Stimulated activated CD4-positive, alpha-beta T cell treated with anti-CD3 and anti-CD28 coated beads, Interleukin-1b, Interleukin-23, amount 100 ng/mL, for 48 hours (primary cell): ENCODE data around the gene BAIAP2.
"Not testable (repeated sequence)": the region's sequence is repeated elsewhere in the genome, so short reads cannot be mapped to it uniquely, and the experiment has no call there.

Source experiments
- DNase-seq: peaks from one replicate; pipeline ENCODE4 v3.0.0-alpha.2; 2020

Gene BAIAP2

DNA sequence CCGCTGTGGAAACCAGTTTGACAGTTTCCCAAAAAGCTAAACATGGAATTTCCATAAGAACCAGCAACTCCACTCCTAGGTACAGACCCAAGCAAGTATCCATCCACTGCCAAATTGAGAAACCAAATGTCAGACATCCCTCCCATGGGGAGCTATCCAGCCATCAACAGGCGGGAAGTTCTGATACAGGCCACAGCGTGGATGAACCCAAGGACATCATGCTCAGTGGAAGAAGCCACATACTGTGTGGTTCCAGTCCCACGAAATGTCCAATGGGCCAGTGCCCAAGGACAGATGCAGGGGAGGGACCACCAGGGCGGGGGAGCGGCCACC, 12.6 kb upstream of the BAIAP2 start:
- no peak for DNase-seq

DNA sequence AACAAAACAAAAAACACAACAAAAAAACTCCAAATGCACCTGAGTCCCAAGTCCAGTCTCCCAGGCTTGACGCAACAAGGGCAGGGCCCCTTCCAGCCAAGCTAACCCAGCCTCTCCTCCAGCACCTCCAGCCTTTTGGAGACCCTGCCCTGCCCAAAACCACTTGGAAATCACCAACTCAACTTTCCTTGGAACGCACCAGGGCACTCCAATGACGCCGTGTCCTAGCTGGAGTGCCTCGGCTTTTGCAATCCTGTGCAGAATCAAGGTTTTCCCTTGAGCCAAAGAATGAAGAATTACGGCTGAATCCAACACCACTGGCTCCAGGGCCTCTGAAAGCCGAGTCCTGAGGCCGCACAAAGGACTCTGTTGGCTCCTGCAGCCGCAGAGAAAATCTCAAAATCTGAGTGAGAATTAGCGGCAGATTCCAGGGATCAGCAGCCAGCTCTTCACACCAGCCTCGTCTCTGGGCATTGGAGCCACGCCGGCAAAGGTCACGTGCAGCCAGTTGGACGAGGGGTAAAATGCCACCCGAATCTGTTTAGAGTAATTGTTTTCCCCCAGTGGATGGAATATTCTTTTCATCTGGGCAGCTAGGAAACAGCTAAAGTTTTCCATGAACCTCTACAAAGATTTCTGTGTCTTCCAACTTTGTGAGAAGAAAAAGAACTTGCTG, 9.7 kb upstream of the BAIAP2 start:
- no peak for DNase-seq

DNA sequence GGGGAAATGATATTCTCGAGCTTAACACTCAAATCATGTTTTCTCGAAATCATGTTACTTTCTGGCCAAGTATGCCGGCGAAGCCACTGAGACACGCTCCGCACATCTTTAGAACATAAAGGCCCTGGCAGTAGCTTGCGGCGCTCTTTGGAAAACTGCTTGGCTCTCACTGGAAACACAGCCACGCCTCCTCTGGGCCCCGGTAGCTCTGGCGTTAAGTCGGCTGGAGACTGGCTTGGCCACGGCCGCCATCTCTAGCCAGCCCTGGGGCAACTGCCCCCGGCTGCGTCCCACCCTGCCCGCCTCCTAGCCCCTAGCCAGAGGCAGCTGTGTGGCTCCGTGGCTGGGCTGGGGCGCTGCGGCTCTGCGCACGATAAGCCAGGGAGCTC, 9.2 kb upstream of the BAIAP2 start:
- DNase-seq = no peak

DNA sequence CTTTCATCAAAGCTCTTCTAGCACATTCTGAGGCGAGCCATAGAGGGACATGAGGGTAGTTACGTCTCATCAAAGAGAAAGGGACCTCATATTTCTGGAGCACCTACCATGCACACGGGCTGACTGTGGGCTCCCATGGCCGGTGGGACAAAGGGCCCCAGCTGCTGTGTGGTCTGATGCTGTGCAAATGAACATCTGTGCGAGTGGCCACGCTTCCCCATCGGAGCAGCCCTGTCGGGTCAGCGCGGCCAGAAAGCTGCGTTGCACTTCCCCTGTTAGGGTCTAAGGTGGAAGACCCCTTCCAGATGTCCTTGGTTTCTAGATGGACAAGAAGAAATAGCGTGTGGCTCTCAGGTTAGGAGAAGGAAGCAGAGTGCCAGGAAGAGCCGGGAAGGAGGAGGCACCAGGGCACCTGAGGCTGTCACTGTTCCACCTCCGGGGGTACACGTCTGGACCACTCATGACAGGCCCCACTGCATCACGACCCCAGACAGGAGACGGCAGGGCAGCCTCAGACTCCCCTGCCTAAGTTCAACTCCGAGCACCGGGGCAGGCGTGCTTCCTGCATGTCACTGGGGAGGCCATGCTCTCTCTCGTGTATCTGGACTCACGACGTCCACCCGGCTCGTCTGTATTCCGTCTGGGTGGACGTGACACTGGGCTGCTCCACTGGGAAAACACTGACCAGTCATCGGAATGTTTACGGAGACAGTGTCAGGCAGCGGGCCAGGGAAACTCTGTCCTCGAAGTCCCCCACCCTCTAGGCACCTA, 8.5 kb upstream of the BAIAP2 start:
- DNase-seq = no peak

DNA sequence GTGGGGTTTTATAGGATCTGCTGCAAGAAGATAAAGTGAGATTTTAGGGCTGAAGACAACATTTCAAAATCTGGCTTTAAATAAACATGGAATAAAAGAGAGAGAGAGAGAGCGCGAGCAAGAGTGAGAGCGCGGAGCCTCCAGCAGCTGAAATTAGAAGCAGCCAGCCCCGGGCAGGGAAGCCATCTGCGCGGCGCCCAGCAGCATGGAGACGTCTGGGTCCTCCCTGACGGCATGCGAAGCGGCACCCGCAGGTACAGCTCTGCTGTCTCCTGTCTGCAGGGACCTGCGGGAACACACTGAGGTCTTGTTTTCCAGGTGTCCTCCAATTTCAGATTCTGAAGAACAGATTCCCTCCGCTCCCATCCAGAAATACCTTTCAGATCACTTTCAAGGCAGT, 7.9 kb upstream of the BAIAP2 start:
- DNase-seq = no peak

DNA sequence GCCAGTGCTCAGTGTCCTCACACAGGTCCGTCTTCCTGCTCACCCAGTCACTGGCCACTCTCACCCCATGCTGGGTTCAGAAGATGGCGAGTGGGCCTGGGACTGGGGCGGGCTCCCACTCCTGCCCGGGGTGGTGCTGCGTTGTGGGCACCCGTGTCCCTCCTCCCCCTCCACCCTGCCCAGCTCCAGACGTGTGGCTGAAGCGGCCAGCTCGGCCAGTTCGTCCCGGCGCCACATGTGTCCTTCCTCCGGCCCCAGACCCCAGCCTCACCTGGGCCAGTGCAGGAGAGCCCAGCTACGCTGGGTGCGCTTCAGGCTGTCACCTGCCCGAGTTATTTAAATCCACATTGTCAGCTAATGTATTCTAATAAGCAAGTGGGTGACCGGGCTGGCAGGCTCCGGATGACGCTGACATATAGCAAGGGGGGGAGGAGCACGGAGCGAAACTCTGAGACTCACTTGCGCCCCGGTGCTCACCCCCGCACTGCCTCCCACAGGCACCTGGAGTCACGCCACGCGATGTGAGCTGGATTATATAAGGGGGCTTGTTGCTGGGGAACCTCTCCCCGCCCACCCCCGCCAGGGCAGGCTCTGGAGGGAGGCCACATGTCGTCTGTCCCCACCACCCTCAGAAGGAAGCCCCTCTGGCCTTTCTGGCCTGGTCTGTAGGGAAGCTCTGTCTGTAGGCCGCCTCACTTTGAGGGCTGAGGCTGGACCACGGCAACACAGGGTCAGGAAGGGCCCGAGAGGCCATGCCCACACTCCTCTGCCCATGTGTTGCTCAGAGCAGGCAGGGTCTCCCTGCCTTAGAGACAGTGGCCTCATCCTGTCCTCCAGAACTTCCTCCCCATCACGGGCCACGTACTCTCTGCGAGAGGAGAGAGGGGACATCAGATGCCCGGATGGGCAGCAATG, 7.1 kb upstream of the BAIAP2 start:
- DNase-seq = no peak

DNA sequence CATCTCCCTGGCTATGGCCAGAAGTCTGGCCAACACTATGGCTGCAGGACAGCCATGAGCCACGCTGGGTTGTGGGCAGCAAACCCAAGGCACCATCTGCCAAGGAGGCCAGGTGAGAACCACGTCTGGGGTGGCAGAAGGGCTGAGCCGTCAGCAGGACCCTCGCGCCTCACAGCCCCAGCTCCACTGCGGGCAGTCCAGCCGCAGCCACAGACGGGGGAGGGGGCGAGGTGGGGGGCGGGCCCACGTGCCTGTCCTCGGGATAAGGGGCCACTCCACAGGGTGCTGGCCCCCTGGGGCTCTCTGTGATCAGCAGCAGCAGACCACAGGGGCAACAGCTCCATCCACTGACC, 6.5 kb upstream of the BAIAP2 start:
- DNase-seq = no peak

DNA sequence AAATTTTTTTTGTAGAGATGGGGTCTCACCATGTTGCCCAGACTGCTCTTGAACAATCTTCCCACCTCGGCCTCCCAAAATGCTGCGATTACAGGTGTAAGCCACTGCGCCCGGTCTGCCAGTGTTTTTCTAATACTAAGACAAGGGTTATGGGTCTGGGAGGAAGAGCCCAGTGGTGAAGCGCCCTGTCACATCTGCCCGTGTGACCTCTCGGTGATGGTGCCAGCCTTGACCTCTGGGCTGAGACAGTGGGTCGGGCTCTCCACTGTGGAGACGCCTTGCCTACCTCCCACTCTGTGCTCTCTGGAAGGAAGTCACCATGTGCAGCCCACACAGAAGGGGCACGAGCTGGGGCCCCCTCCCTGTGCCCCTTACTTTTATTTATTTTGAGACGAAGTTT, 5.1 kb upstream of the BAIAP2 start:
- DNase-seq = no peak

DNA sequence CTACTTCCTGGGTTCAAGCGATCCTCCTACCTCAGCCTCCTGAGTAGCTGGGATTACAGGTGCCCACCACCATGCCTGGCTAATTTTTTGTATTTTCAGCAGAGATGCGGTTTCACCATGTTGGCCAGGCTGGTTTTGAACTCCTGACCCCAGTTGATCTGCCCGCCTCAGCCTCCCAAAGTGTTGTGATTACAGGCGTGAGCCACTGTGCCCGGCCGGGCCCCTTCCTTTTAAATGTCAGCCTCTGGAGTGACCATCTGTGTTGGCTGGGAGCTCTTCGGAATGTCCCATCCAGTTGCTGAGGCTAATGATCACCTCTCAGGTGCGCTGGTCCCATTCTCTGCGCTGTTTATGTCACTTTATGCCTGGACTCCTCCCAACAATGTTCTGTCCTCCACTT, 4.6 kb upstream of the BAIAP2 start:
- not testable (repeated sequence) for DNase-seq

DNA sequence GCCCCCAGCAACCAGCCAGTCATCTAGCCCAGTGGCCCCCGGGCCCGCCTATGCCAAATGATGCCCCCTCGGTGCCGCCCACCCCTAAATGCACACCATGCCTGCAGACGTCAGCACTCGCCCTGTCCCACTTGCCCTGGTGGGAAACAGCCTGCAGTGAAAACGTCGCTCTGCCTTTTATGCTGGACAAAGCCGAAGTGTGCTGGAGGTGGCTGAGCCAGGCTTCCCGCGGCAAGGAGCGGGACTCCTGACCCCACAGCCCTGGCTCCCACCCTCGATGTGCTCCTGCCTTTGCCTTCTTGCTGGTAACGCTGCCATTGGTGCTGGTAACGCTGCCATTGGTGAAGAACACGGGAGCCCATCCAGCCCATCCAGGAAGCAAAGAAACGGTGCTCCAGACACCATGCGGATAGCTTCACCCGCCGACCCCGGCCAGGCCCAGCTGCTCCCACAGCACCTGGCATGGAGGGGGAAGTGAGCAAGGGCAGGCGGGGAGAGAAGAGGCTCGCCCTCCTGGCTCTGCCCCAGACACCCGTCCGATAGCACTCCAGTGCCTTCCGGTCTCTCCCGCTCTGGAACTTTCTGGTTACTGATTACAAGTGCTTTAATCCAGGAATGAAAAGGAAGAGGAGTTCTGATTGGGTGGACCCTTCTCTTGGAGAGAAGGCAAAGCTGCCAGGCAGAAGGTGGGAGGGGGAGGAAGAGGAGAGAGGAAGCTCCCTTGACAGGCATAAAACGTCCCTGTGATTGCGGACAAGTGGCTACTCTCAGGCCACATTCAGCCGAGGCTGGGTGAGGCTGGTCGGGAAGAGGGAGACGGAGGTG, 4.0 kb upstream of the BAIAP2 start:
- DNase-seq = no peak

DNA sequence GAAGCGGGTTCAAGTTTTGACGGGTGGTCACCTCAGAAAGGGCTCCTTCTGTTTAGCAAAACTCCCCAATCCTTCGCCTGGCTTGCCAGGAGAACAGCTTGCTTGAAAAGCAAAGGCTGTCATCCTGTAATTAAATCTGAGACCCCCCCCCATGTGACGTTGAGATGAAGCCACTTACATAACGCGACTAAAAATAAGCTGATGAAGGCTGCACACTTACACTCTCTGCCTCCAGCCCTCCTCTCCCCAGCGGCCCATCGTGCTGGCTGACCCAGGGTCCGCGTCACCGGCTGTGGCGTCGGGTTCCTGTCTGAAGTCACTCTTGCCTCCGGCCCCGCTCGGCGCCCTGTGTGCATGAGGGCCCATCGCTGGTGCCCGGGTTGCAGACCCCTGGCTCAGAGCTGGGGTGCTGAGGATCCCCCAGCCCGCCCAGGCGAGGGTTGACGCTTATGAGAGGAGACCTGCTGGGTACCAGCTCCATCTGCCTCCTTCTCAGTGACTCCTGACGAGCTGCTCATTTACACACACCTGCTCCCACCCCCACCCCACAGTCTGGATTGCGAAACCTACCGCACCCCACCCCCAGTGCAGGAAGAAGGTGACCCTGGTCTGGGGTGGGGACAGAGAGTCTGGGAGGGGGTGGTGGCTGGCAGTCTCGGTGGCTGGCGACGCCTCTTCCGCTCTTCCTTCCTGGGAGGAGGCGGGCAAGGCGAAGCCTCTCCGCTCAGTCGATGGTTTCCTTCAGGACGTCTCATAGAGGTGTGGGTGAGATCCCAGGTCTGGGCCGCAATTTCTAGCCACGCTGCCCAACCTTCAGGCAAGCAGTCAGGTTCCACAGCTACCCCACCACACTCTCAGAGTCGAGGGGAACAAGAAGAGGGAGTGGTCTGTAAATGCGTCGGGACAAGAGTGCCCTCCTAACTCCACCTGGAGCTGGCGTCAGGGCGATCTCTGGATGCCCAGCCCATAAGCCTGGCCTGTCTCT, 3.1 kb upstream of the BAIAP2 start:
- no peak for DNase-seq

DNA sequence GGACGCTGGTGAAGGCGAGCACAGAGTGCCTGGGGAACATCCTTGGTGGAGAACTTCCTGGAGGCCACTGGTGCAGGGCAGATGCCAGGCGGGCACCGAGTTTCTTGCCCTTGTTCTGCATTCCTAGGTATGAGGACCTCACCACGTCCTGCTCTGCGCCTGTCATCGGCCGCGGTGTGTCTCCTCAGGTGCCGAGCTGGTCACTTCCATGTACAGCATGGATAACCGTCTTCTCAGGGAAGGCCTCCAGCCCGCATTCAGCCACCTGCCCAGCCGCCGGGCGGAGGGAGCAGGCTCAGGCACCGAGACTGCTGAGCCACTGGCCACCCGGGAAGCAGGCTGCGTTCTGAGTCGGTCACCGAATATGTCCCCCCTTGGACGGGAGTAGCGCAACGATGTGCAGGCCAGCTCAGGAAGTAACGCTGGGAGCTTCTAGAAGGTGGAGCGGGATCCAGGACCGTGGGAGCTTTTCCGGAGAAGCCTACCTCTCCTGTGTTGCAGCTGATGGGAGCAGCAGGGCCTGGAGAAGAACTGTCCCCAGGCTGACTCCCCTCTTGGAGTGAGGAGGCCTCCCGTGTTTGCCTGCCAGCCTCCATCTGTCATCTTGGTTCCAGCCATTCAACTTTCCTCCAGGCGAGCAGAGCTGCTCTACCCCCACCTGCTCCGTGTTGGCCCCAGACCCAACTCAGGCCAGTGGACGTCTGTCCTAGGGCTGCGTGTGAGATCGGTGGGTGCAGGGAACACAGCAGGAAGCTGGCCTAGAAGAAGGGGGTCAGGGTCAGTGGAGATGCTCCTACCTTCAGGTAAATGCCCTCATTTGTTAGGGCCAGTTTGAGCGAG, 2.1 kb upstream of the BAIAP2 start:
- DNase-seq = no peak

DNA sequence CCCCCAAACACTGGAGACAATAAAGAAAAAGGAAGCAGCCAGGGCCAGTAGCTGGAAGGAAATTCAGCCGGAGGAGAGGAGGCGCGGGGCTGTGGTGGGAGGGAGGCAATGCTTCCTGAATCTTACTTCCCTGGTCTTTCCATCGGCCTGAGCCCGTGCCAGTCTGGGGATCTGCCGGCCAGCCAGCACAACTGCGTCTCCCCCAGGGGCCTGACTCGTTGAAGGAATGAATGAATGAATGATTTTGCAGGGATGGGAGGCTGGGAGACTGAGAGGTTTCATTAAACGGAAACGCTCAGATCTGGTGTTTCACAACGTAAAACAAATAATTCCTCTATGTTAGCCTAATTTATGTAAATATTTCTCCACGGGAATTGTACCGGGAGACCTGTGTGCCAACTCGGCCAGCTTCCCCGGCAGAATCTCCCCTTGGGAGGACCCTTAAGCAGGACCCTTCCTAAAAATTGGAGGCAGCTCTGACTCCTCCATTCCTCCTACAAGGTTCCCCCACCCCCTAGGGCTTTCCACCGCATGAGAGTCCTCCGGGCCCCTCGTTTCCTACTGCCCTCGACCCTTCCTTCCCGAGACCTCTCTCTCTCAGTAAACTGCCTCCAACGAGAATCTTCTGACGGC, 1.3 kb upstream of the BAIAP2 start:
- no peak for DNase-seq

DNA sequence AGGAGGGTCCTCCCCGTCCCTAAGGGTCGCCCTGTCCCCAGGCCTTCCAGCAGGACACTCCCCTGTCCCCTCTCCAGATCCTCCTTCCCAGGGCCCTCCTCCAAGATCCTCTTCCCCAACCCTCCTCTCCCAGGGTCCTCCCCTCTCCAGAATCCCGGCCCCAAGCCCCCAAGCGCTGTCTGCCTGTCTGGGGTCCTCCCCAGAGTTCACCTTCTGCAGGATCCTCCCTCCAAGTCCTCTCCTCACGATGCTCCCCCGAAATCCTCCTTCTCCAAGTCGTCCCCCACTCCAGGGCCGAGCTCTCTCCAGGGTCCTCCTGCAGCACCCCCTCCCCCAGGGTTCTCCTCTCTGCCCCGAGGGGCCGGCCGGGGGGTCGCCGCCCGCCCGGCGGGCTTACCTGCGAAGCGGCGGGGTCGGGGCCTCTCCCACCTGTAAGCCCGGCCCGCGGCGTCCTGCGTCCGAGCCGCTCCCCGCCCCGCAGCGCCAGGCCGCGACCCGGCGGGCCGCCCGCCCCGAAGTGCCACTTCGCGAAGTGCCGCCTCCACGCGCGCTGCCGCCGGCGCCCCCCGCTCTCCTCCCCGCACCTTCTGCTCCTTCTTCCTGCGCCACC, 678 bp upstream of the BAIAP2 start:
- no peak for DNase-seq

DNA sequence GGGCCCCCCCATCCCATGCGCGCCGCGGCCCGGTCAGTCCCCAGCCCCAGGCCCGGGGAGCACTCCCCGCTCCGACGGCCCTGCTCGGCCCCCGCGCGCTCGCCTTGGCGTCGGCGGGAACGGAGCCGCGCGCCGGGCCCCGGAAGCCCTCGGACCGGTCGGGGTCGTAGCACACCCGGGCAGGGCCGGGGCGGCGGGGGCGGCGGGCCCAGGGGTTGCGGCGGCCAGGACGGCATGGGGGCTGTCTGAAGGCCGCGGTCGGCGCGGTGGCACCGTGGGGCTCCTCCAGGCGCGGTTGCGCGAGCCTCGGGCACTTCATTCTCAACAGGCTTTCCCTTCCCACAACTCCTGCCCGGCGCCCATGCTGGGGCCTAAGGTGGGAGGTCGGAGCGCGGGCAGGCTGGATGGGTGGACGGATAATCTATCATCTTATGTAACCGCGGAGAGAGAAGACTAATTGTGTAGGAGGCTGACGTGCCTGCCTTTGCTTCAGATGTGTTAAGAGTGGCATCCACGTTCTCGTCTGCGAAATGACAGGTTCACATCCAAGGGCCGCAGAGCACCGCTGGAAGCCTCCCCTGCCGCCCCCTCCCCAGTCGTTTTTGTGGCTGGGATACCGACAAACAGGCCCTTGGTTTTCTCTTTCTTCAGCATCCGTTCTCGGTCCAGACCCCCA, 708 bp downstream of the BAIAP2 start:
- no peak for DNase-seq

DNA sequence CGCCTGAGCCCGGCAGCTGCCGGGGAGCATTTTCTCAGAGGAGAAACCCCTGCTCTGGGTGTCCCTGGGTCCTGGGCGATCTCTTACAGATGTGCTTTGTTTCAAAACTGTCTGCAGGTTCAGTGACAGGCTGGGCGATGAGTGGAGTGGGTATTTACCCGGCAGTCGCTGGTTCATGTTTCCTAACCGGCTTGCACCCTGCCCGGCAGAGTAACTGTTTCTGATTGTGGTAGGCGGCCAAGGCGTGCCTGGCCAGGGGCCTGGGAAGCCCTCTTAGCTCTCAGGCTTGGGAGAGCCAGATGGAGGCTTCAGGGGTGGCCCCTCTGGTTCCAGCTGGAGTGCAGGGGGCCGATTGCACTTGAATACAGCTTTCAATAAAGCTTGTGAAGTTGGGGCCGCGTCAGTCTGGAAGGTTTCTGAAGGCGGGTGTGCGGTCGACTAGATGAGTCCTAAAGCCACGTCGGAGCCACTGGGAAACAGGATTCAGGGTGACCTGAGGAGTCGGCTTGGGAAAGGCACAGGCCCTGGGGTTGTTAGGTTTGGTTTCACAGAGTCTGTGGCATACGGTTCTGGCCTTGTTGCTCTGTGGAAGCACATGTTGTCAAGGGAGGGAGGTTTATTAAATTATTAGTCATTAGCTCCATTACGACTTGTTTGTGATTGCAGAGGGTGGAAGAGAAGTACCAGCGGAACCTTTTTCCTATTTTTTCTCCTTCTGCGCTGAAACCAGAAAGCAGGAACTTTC, 1.4 kb downstream of the BAIAP2 start:
- no peak for DNase-seq

DNA sequence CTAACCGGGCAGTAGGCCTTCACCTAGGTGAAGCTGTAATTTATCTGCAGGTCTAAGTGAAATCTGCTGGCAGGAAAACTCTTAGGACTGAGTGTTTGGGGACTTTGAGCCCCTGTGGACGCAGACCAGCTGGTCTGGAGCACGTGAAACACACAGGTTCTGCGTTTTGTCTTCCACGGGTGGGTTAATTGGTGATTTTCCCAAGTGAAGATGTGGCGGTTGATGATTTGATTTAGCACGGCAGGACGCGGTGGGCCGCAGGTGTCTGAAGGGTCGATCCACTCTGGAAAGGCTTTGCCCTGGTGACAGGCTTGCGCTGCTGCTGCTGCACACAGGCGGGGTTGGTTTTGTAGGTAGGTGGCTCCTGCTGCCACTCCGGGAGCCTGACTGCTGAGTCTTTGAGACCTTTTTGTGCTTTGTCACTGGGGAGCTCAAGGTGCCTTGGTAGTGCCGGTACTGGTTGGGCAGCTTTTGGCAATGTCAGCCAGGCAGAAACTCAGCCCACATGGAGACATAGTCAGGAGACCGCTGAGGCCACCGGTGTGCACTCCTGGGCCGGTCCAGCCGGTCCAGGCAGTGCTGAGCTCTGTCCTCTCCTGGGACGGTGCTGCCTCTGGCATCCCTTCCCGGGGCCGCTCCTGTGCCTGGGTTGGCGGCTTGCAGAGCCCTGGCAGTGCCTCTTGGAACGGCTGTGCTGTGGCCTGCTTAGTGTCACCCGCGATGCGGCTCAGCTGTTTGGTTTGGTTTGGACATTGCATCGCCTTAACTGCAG, 2.3 kb downstream of the BAIAP2 start:
- no peak for DNase-seq
